ENCODE results near the gene NUDT7.

Gene NUDT7

DNA sequence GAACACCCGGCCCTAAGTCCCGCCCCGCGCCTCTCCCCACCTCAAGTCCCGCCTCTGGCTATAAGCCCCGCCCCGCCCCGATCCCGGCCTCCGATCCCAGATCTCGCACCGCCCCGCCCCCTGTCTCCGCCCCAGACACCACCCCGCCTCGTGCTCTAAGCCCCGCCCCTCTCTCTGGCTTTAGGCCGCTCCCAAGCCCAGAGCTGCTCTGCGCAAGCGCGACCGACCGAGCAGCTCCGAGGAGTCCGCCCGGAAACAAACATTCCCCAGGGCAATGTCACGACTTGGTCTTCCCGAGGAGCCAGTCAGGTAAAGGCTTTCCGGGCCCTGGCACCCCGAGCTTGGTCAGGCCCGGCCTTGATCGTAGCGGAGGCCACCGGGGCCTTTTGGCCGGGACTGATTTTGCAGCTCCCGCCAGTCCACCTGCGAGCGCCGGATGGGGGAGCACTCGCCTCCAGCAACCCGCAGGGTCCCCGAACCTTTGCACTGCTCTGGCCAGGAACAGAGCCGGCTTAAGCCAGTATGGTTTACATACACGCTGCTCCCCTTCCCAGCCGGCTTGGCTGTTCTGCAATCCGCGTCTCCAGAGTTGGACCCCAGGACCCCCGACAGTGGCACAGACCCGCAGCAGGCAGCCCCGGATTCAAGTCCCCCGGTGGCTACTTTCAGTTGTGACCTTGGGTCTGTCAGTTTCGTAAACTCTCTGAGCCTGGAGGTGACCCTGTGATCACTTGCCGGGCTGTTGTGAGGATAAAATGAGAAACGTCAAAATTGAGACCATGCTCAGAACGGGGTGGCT lies at the start of gene NUDT7:
TSS of gene NUDT7 (plus strand) at position 206 of the 799 bp plus-strand sequence. CDS start at position 275, 69 bp downstream.
- DNase-seq = peak; percentile 100

DNA sequence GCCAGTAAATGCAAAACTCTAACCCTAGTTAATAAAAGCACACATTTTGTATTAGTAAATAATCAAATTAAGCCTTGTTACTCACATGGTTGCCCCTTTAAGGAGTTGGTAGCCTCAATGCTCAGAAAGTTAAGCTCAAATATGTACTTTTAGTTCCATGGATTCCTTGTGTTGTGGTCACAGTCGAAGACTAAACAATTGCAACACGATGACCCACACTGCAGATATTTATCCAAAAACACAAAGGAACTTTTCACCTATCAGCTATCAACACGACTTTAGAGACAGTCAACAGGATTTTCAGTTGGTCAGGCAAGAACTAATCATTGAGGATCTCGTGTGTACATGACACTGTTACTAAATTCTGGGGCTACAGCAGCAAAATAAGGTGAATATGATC lies 47.4 kb upstream of the NUDT7 start:
- DNase-seq = no peak

DNA sequence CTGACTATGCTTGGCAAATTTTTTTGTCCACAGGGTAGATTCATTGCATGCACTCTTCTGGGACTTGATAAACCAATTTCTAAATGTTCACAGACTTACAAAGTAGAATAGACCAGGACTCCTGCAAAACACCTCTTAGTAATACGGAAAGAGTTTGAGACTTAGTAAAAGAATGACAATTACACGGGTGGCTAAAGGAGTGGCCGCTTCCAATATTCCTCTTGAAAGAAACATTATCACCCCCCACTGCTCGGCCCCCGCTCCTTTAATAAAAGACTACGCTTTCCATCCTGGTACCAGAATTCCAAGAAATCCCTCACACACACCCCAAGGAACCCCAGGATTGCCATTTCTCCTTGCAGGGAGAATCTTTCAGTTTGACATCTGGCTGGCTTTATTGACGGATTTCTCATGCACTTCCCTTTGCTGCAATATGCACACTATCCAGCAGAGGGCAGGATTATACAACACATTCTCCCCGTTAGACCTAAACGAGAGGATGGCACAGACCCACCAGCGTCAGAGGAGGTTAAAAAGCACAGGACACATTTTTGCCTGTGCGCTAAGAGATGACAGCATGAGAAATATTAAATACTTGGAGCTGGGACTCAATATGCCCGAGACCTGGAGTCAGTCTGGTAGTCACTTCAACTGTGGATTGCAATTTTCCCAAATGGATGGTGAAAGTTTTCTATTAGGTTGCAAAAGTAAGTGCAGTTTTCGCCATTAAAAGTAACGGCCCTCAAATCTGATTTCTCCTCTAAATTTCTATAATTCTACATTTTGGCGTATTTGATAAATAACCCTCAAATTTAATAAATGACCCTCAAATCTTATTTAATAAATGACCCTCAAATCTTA lies 46.6 kb upstream of the NUDT7 start:
- DNase-seq = peak; percentile 88

DNA sequence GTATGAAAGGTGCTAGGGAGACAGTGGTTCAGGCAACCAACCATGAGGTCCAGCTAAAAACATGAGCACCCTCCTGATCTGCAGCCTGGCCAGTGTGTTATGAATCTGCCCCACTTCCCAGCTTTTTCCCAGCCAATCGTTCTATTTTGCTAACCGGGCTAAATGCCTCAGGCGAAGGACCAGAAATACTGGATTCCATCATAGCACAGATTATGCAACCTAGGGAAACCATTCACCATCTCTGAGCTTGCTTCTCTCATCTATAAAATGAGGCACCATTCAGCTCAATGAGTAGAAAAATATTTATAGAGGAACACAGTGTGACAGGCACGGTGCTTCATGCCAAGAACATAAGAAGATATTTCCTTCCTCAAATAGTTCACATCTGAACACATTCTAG lies 45.2 kb upstream of the NUDT7 start:
- peak; percentile 60 for DNase-seq

DNA sequence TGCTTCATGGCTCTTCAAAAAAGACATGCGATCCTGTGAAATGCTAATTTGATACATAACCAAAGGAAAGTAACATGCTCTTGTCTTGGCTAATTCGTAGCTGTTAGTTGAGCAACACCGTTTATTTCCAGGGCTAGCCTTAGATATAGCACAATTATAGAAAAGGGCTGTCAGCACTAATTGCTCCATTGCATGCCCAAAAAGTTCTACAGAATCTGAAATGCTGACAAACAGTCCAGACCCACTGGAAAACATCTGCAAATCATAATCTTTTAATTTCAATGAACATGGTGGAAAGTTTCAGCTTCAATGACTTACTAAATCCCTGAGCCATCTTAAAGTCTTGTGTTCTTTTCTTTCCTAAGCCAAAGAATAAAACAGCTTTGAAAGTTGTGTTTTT lies 42.9 kb upstream of the NUDT7 start:
- DNase-seq = no peak

DNA sequence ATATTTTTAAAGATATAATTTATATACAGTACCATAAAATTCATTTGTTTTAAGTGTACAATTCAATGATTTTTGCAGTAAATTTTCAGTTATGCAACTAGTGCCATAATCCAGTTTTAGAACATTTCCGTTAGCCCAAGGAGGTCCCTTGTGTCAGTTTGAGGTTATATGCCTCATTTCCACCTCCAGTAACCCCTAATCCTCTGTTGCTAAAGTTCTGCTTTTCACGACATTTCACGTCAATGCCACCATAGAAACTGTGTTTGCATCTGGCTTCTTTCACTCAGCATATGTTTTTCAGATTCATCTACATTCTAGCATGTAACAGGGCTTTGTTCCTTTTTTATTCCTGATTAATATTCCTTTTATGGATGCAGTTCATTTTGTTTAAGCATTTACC lies 42.4 kb upstream of the NUDT7 start:
- no peak for DNase-seq

DNA sequence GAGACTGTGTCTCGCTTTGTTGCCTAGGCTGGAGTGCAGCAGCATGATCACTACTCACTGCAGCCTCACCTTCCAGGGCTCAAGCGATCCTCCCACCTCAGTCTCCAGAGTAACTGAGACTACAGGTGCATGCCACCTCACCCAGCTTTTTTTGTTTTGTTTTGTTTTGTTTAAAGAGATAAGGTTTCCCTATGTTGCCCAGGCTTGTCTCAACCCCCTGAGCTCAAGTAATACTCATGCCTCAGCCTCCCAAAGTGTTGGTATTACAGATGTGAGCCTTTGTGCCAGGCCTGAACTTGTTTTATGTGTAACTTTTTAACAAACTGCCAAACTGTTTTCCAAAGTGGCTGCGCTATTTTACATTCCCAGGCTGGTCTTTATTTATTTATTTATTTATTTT lies 41.8 kb upstream of the NUDT7 start:
- no peak for DNase-seq

DNA sequence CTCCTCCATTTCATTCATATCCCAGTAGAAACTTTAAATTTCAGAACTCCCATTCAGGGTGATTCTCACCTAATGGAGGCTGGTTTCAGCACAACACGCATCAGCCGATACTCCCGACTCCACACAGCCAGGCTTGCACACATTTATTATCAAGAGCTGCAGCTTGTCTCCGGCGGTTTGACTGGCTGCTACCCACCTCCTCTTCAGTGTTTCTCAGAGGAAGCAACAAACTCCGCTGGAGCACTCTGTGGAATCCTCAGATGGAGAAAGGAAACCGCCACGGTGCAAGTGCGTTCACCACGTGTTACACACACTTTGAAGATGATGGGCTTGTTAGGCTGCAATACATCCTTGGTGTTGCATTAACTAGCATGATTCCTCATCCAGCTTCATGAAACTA lies 39.7 kb upstream of the NUDT7 start:
- no peak for DNase-seq

DNA sequence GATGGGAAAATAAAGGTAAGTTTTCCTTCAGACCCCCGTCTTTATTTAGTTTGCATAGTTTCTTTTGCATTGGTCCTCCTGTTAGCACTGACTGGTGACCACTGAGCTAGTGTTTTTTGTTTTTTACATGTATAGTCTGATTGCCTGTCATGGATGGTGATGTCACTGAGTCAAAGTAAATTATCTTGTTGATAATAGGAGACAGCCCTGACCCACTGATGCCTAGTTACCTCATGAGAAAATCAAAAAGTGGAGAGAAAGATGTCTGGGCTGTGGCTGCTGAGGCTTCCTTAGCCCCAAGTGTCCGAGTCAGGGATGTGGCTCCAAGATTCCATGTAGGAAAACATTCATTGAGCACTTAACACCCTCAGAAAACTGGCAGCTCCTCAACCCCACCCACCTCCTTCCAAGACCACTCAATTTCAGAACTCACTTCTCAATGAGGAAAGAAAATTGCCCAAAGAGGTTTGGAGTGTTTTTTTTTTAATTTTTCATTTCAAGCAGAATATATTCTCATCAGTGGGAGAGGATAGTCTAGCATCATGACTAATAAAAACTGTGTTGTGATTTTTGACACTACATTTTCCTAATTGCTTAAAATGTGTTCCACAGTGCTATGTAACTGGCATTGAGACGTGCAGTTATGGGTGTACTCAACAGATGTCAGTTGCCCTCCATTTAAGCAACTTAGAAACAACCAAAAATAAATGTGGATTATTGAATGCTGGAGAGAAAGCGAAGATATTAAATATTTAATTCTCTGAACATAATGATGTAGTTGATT lies 38.7 kb upstream of the NUDT7 start:
- no peak for DNase-seq

DNA sequence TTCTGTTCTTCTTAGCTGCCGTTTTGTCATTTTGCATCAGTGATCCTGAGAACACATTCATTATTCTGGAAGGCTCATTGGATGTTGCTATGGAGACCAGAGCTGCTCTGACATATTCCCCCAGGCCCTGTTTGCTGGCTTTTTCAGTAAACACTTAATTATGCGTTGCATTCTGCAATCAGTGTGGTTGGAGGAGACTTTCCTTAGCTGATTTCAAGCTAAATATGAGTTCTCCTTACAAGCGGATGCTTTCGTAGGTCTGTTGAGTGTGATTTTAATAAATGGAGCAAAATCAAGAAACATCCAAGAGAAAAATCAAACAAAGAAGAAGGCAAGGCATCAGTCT lies 38.2 kb upstream of the NUDT7 start:
- no peak for DNase-seq

DNA sequence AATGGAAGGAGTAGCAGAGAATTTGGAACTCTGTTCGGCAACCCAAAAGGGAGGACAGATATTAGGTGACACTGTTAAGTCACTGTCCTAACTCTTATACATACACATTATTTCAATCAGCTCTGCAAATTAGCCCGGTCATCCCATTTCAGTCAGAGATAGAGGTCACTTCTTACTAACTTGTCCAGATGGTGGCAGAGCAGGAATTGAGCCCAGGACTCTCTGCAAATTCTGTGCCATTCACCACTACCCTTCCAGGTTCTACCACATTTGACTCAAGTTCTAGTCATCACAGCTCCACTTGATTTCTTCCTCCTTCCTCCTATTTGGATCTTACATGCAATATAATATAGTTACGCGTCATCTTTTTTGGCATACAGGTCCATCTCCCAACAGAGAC lies 35.9 kb upstream of the NUDT7 start:
- DNase-seq = no peak

DNA sequence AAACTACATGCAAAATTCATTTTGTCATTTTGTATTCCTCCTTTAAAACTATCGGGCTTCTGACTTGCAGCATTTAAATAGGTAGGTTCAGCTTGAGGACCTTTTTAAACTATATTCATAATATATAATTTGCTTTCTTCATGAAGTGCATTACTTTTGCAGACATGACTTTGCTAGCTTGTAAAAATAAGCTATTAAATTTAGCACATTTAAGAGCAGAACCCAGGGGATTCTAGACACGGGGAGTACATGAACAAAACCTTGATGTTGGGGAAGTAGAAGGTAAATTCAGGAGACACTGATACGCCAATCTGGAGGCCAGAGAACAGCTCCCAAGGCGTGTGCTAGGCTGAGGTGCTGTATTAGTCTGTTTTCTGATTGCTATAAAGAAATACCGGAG lies 32.3 kb upstream of the NUDT7 start:
- no peak for DNase-seq

DNA sequence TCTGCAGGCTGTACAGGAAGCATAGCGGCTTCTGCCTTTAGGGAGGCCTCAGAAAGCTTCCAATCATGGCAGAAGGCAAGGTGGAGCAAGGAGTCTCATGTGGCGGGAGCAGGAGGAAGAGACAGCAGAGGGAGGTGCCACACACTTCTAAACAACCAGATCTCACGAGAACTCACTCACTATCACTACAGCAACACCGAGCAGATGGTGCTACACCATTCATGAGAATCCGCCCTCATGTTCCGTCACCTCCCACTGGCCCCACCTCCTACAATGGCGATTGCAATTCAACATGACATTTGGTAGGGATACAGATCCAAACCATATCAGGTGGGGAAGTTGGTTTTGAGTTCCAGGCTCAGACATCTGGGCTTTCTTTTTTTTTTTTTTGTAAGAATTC lies 31.9 kb upstream of the NUDT7 start:
- DNase-seq = no peak

DNA sequence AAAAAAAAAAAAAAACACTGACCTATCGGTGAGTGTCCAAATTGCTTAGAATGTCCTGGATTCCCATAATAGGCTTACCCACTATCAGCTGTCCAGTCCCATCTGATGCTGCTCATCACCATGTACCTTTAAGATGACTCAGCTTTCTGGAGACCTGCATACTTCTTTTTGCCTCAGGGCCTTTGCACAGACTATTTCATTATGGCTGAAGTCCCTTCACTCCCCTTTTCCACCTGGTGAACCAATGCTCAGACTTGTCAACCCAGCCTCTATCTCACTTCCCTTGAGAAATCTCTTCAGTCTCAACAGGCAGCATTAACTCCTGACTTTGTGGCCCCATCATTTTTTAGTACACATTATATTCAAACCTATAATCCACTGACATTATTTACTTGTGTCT lies 29.7 kb upstream of the NUDT7 start:
- peak; percentile 36 for DNase-seq

DNA sequence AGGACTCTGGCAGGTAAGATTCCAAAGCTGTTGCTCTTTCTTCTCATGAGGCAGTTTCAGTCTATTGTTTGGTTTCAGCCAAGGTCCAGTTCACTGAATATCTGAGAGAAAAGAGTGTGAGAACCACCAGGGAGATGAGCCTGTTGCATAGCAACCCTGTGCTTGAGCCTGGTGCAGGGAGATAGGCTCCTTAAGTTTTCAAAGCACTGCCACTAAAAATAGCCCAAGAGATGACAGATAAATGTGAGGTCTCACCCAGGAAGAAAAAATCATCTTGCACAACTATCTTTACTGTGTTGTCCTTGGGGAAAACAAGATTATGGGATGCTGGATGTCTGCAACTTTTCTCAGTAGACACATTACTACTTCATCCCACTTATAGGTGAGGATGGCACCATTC lies 26.2 kb upstream of the NUDT7 start:
- DNase-seq = no peak

DNA sequence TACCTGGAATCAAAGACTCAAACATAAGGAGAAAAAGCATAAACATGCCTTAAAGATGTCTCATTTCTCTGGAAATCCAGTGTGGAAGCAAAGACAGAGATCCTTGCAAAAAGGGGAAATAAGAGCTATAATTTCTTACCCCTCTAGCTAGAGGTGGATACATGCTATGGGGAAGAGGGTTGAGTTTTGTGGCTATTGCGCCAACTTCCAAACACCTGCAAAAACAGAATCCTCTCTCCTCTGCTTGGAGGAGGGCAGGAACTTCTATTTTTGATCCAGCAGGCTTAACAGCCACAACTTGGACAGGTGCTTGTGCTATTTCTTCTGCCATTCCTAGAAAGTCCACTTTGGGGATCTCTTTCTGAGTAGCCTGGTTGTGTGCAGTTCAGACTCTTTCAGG lies 21.5 kb upstream of the NUDT7 start:
- peak; percentile 32 for DNase-seq

DNA sequence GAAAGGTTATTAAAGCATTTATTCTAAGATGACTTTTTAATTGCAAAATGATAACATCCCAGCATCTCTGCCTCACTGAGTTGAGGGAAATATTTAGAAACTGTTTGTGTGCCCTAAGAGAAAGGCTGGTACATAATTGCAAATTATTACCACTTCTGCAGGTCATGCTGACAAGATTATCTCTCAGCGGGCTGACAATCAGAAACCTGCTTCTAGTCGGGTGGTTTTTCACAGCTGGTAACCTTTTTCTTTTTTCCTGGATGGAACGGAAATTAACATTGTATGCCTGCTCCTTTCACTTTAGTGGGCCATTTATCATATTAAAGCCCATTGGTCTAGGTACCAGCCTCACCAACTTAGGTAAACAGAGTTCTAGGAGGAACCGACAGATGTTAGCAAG lies 17.0 kb upstream of the NUDT7 start:
- DNase-seq = no peak

DNA sequence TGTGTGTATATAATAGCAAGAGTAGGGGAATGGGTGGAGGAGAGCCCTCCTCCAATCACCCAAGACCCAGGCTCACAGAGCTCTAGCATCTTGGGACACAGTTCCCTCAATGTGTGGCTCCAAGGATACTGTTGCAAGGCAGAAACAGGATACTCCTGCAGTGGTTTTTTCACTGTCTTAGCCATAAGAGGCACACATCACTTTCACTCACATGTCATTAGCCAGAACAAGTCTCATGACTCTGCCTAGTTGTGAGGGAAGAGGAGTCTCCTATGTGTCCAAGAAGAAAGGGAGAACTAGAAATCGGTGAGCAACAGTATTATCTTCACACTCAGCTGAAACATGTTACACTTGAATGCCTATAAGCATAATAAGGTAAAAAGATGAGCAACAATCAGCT lies 11.1 kb upstream of the NUDT7 start:
- no peak for DNase-seq

DNA sequence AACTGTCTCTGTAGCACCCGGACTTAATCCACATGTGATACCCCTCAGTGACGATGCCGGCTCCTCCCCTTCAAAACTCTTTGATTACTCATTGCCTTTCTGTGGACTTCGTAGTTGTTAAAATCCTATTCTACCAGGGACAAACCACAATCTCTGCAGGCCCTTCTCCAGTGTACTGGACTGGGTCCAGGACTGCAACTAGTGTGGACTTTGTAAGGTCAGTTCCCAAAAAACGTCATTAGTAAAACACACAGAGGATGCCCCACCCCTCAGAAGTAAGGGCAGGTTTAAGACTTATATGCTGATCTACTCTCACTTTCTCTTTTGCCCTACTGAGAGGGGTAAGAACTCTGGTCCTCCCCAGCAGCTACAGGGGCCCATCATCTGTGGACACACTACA lies 10.5 kb upstream of the NUDT7 start:
- DNase-seq = no peak

DNA sequence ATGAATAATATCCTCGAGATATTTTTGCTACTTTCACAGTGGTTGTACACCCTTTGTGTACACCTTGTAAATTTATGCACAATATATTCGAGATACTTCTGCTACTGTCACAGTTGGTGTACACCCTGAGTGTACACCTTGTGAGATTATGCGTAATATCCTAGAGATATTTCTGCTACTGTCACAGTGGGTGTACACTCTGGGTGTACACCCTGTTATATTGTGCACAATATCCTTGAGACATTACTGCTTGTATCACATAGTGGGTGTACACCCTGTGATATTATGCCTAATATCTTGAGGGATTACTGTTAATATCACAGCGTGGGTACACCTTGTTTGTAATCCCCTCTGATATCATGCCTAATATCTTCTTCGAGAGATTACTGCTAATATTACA lies 7.2 kb upstream of the NUDT7 start:
- no peak for DNase-seq

DNA sequence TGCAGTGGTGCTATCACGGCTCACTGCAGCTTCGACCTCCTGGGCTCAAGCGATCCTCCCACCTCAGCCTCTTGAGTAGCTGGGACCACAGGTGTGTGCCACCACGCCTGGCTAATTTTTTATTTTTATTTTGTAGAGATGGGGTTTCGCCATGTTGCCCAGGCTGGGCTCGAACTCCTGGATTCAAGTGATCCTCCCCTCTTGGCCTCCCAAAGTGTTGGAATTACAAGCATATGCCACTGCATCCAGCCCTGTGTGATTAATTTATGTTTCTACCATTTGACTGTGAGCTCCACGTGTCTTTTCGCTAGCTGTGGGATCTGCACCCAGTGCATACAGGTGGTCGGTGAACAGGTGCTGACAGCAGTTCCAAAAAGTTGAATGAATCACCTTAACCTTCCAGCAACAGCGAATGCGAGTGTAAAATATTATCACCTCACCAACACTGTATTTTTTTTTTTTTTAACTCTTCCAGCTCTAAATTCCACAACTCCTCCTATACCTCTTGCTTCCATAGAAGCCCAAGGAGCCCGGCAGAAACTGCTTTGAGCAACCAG lies 484 bp upstream of the NUDT7 start:
- DNase-seq = no peak

DNA sequence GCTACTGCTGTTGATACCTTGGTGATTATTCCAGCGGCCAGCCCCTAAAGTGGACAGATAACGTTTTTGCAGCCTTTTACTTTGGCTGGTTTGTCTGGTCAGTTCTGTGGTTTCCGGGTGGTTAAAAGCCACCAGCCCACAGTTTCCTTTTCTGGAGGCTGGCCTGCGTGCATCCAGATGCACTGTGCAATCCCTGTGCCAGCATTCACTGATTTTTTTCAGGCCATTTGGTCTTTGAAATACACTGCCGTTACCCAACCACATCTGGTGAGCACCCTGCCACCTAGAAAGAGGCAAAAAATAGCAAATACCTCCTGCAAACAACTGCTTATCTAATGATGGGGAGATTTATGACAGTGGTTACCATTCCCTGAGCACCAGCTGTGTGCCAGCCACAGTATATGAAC lies 797 bp downstream of the NUDT7 start:
- DNase-seq = peak; percentile 66

DNA sequence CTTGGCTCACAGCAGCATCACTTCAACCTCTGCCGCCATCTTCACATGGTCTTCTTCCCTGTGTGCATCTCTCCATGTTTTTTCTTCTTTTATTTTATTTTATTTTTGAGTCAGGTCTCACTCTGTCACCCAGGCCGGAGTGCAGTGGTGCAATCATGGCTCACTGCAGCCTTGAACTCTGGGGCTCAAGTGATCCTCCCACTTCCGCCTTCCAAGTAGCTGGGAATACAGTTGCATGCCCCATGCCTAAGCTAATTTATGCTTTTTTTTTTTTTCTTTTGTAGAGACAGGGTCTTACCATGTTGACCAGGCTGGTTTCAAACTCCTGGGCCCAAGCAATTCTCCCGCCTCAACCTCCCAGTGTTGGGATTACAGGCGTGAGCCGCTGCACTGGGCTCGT lies 1.9 kb downstream of the NUDT7 start:
- DNase-seq = no peak

Data from islet precursor cell (in vitro differentiated cells).